ENCODE results near the gene TDP1. TPM values are rescaled to one million over a fixed set of nuclear protein-coding genes. Genes with fewer than 3 reads are reported as not detected.

Gene TDP1
- total and polyA plus RNA-seq, 9 of the 15 experiments (the other 6 are each of a cell fraction or from before 2014, with no cell fraction given), result 21.4 to 41.6 (median 32.3) TPM

DNA sequence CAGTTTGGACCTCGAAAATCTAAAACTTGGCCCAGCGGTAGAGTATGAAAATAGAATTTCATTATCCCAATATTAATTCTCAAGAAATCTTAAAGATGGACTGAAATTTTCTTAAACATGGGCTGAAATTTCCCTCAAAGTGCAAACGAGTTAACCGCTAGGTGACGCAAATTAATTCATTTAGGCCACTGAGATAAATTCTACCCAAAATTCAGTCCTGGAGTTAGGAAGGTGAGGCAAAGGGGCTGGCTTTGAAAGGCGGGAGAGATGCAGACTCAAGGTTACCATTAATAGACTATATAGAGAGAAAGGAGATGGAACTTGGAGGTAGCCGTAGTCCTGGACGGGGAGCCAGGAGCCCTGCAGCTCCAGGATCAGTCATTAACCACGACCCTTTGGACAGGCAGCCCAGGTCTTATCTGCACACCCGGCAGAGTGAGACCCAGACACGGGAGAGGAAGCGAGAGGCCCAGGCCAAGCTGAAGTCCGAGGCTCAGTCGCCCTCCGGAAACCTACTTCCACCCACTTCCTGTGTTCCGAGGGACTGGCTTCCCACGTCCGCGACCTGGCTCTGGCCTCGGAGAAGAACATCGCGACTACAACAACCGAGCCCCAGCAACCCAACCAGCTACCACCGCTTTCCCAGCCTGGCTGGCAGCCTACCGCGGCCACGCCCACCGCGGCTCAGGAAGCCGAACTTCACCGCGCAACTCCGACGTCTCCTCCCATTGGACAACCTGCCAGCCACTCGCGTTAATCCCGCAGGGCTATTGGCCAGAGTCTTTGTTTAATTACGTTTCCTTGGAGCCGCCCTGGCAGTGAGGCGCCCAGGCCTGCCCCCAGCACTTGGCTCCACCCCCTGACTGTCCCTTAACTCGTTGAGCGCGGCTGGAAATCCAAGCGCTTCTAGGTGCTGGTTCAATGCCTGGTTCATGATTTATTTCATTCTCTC, 1.4 kb upstream of the TDP1 start, which contains the start of gene EFCAB11 (continued):
- TF ChIP-seq ATF7 (IDR thresholded peaks at IDR 0.05) (peak; percentile 46), RFX1 (IDR thresholded peaks at IDR 0.05) (peak; percentile 90), FOXP1 (CRISPR knock-in tag; IDR thresholded peaks at IDR 0.05) (no peak), SP1 (CRISPR knock-in tag; IDR thresholded peaks at IDR 0.05) (peak; percentile 55; the same call in 1 of the 2 replicates), SMAD2 (IDR thresholded peaks at IDR 0.05; ENCODE audit: low read depth, low read length) (no peak), XRCC4 (IDR thresholded peaks at IDR 0.05; ENCODE audit: extremely low read depth, insufficient read depth, insufficient read length) (no peak), CREB1 (IDR thresholded peaks at IDR 0.05) (0 out of 2 replicates have a peak, but pooled peaks have one; percentile 12), CREB1 (CRISPR knock-in tag; IDR thresholded peaks at IDR 0.05) (peak; percentile 36; the same call in 1 of the 2 replicates), MYBL2 (IDR thresholded peaks at IDR 0.05; ENCODE audit: low read depth) (0 out of 2 replicates have a peak, but pooled peaks have one; percentile 6), MYBL2 (CRISPR knock-in tag; IDR thresholded peaks at IDR 0.05; ENCODE audit: borderline replicate concordance) (no peak), HNRNPLL (IDR thresholded peaks at IDR 0.05; ENCODE audit: low read depth, low read length, poor library complexity, severe bottlenecking) (peak; percentile 33), MBD2 (IDR thresholded peaks at IDR 0.05; ENCODE audit: borderline replicate concordance, low read depth) (peak; percentile 87), NR3C1 (CRISPR knock-in tag; IDR thresholded peaks at IDR 0.05) (no peak), TFAM (CRISPR knock-in tag; conservative IDR thresholded peaks at IDR 0.05) (no peak), RCOR1 (IDR thresholded peaks at IDR 0.05; ENCODE audit: borderline replicate concordance in 1 of 2, low read depth in 2 of 2, low read length in 2 of 2) (no peak), THRAP3 (IDR thresholded peaks at IDR 0.05; ENCODE audit: borderline replicate concordance) (no peak)
- TF ChIP-seq, protein P1, sequence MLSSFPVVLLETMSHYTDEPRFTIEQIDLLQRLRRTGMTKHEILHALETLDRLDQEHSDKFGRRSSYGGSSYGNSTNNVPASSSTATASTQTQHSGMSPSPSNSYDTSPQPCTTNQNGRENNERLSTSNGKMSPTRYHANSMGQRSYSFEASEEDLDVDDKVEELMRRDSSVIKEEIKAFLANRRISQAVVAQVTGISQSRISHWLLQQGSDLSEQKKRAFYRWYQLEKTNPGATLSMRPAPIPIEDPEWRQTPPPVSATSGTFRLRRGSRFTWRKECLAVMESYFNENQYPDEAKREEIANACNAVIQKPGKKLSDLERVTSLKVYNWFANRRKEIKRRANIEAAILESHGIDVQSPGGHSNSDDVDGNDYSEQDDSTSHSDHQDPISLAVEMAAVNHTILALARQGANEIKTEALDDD (IDR thresholded peaks at IDR 0.05), result peak; percentile 50
- TF ChIP-seq, protein P2, sequence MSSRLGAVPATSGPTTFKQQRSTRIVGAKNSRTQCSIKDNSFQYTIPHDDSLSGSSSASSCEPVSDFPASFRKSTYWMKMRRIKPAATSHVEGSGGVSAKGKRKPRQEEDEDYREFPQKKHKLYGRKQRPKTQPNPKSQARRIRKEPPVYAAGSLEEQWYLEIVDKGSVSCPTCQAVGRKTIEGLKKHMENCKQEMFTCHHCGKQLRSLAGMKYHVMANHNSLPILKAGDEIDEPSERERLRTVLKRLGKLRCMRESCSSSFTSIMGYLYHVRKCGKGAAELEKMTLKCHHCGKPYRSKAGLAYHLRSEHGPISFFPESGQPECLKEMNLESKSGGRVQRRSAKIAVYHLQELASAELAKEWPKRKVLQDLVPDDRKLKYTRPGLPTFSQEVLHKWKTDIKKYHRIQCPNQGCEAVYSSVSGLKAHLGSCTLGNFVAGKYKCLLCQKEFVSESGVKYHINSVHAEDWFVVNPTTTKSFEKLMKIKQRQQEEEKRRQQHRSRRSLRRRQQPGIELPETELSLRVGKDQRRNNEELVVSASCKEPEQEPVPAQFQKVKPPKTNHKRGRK (tag; IDR thresholded peaks at IDR 0.05), result no peak
- TF ChIP-seq, protein P3, sequence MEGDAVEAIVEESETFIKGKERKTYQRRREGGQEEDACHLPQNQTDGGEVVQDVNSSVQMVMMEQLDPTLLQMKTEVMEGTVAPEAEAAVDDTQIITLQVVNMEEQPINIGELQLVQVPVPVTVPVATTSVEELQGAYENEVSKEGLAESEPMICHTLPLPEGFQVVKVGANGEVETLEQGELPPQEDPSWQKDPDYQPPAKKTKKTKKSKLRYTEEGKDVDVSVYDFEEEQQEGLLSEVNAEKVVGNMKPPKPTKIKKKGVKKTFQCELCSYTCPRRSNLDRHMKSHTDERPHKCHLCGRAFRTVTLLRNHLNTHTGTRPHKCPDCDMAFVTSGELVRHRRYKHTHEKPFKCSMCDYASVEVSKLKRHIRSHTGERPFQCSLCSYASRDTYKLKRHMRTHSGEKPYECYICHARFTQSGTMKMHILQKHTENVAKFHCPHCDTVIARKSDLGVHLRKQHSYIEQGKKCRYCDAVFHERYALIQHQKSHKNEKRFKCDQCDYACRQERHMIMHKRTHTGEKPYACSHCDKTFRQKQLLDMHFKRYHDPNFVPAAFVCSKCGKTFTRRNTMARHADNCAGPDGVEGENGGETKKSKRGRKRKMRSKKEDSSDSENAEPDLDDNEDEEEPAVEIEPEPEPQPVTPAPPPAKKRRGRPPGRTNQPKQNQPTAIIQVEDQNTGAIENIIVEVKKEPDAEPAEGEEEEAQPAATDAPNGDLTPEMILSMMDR (IDR thresholded peaks at IDR 0.05 in 2 of 3, conservative IDR thresholded peaks at IDR 0.05 in 1 of 3; ENCODE audit: insufficient read depth in 2 of 3, low read depth in 1 of 3, low read length in 3 of 3), result peak in 2 of 3 experiments; percentile 8 to 34; a peak in 1 of 6 replicates
